DND-41 (cell line): ENCODE measurements around the gene XPNPEP1.

Source experiments
- CTCF ChIP-seq: IDR thresholded peaks from 2 replicates; pipeline ENCODE4 v1.5.1; 2012; ENCODE audit warnings: borderline replicate concordance, low read length, moderate library complexity, mild to moderate bottlenecking; ENCODE audit not compliant: poor library complexity, severe bottlenecking; ENCODE audit errors: extremely low read depth
- EZH2 ChIP-seq: IDR thresholded peaks from 3 replicates; pipeline ENCODE4 v1.6.1; 2012; ENCODE audit warnings: borderline replicate concordance, low read depth, mild to moderate bottlenecking, moderate library complexity, low read length, inconsistent platforms; ENCODE audit not compliant: severe bottlenecking

GRCh38 chr10:109928475-109928891 lies 5.2 kb upstream of the XPNPEP1 start:
- TF ChIP-seq CTCF, result no peak
- no peak for TF ChIP-seq EZH2
